ENCODE results near the gene SIX3.

GRCh38 chr2:44950646-44951045 is 9.1 kb downstream of the SIX3 start:
- TF ChIP-seq CTCF (IDR thresholded peaks at IDR 0.05) (no peak), POLR2A (IDR thresholded peaks at IDR 0.05) (no peak)
